Measurements from ENCODE around the gene STON2.

STON2 gene

DNA sequence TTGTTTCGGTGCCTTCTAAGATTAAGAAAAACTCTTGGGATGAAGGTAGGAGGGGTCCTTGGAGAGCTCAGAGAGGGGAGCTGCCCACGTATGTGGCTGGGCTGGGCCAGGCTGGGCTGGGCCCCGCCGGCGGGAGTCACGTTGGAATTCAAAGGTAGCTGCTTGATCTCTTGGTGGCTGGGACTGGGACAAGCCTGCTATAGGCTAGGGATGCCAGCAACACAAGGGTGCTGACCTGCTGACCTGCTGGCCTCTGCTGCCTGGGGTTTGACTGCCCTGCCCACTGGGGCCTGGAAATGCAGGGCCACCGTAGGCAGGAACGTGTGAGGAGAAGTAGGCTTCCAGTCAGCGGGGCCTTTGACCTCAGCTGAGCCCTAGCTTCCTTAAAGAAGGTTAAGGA, 126.6 kb downstream of the STON2 start:
- Histone ChIP-seq H2BK15ac (ENCODE audit: low read length) (no peak overlapping the region), H3K27me3 (ENCODE audit: control insufficient read depth in 3 of 3, insufficient read depth in 3 of 3, low read depth in 1 of 3, low read length in 3 of 3) (no peaks in the 10 kb centered on the region), H3K36me3 (replicated peaks in 1 of 2; ENCODE audit: control insufficient read depth in 2 of 2, insufficient read depth in 2 of 2, low read length in 2 of 2) (peaks cover 3 to 71% of the 10 kb centered on the region in 2 donors), H2BK12ac (ENCODE audit: low read length) (no peak overlapping the region), H3K79me1 (ENCODE audit: low read depth, low read length) (no peaks in the 10 kb centered on the region), H3K4ac (ENCODE audit: low read length) (no peak overlapping the region), H2AFZ (ENCODE audit: low read length) (no peak overlapping the region), H2BK120ac (ENCODE audit: low read depth, low read length) (no peak overlapping the region), H3K4me2 (ENCODE audit: insufficient read depth, low read length, poor library complexity, severe bottlenecking) (no peak overlapping the region), H4K8ac (ENCODE audit: low read depth, low read length) (no peak overlapping the region), H3K4me1 (ENCODE audit: control insufficient read depth in 2 of 2, insufficient read depth in 1 of 2, low read depth in 1 of 2, low read length in 2 of 2) (peaks cover 4 to 6% of the 10 kb centered on the region in 2 donors), H2AK5ac (ENCODE audit: low read depth, low read length) (no peak overlapping the region), H2BK5ac (ENCODE audit: low read length) (peak overlapping the region; percentile 30), H3K23ac (ENCODE audit: low read depth, low read length, poor library complexity) (no peak overlapping the region), H3K14ac (ENCODE audit: low read length) (no peak overlapping the region), H3K18ac (ENCODE audit: low read length) (peak overlapping the region; percentile 39), H3K9ac (ENCODE audit: low read depth, low read length, poor library complexity) (no peak overlapping the region), H3K4me3 (ENCODE audit: low read length in 2 of 2) (peak overlapping the region in 1 of 2 donors; percentile 28), H4K91ac (ENCODE audit: low read depth, low read length, poor library complexity) (no peak overlapping the region), H3K9me3 (replicated peaks in 1 of 2; ENCODE audit: control insufficient read depth in 2 of 2, insufficient read depth in 1 of 2, low read depth in 1 of 2, low read length in 2 of 2) (peaks cover 1 to 5% of the 10 kb centered on the region in 2 donors), H3K27ac (replicated peaks; ENCODE audit: low read length) (no peak overlapping the region)
- DNase-seq (ENCODE audit: low spot score): no peak
- WGBS, 2 donors (ENCODE audit: extremely low coverage in 2 of 2, insufficient read length in 2 of 2, insufficient replicate concordance in 1 of 2): no CpG with 5 or more reads among the region's 9 CpGs

DNA sequence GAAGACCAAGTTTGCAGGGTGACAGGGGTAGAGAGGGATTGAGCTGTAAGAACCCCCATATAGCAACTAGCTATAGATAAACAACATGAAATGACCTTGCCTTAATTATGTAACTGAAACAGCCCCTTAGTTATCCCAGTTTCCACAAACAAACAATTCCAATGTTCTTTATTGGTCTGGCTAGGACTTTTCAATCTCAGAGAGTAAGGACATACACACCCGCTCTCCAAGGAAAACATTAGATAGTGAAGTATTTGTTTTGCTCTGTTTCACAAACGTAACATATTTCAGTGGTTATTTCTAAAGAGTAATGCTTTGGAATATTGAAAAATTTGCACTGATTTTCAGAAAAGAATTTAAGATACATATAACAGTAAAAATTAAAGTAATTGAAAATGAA, 127.8 kb downstream of the STON2 start:
- H3K9me3 ChIP-seq (replicated peaks in 1 of 2; ENCODE audit: control insufficient read depth in 2 of 2, insufficient read depth in 1 of 2, low read depth in 1 of 2, low read length in 2 of 2): no peaks in the 10 kb centered on the region
- WGBS, 2 donors (ENCODE audit: extremely low coverage in 2 of 2, insufficient read length in 2 of 2, insufficient replicate concordance in 1 of 2): no CpG with 5 or more reads among the region's 2 CpGs
- H3K23ac ChIP-seq (ENCODE audit: low read depth, low read length, poor library complexity): no peak overlapping the region
- H3K18ac ChIP-seq (ENCODE audit: low read length): no peak overlapping the region
- H2AK5ac ChIP-seq (ENCODE audit: low read depth, low read length): no peak overlapping the region
- H3K4me3 ChIP-seq (ENCODE audit: low read length in 2 of 2): no peak overlapping the region
- no peak overlapping the region for H2AFZ ChIP-seq (ENCODE audit: low read length)
- DNase-seq (ENCODE audit: low spot score): no peak
- H3K36me3 ChIP-seq (replicated peaks in 1 of 2; ENCODE audit: control insufficient read depth in 2 of 2, insufficient read depth in 2 of 2, low read length in 2 of 2): peaks cover under 1 to 71% of the 10 kb centered on the region in 2 donors
- no peak overlapping the region for H2BK12ac ChIP-seq (ENCODE audit: low read length)
- H3K9ac ChIP-seq (ENCODE audit: low read depth, low read length, poor library complexity): no peak overlapping the region
- no peak overlapping the region for H3K27ac ChIP-seq (replicated peaks; ENCODE audit: low read length)
- no peak overlapping the region for H2BK5ac ChIP-seq (ENCODE audit: low read length)
- H3K4ac ChIP-seq (ENCODE audit: low read length): no peak overlapping the region
- no peak overlapping the region for H4K91ac ChIP-seq (ENCODE audit: low read depth, low read length, poor library complexity)
- H2BK15ac ChIP-seq (ENCODE audit: low read length): no peak overlapping the region
- H2BK120ac ChIP-seq (ENCODE audit: low read depth, low read length): no peak overlapping the region
- H3K14ac ChIP-seq (ENCODE audit: low read length): no peak overlapping the region
- H3K27me3 ChIP-seq (ENCODE audit: control insufficient read depth in 3 of 3, insufficient read depth in 3 of 3, low read depth in 1 of 3, low read length in 3 of 3): no peaks in the 10 kb centered on the region
- no peak overlapping the region for H4K8ac ChIP-seq (ENCODE audit: low read depth, low read length)
- no peak overlapping the region for H3K4me2 ChIP-seq (ENCODE audit: insufficient read depth, low read length, poor library complexity, severe bottlenecking)
- H3K4me1 ChIP-seq (ENCODE audit: control insufficient read depth in 2 of 2, insufficient read depth in 1 of 2, low read depth in 1 of 2, low read length in 2 of 2): peaks cover 4 to 6% of the 10 kb centered on the region in 2 donors
- H3K79me1 ChIP-seq (ENCODE audit: low read depth, low read length): no peaks in the 10 kb centered on the region

DNA sequence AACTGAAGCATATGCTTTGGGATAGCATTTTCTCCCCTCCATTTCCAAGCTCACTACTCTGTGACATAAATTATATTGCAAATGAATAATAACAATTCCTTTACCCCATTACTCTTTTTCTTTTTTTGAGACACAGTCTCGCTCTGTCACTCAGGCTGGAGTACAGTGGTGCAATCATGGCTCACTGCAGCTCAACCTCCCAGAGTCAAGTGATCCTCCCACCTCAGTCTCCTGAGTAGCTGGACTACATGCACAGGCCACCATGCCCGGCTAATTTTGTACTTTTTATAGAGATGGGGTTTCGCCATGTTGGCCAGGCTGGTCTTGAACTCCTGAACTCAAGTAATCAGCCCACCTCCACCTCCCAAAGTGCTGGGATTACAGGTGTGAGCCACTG, 130.1 kb downstream of the STON2 start:
- no CpG with 5 or more reads among the region's 3 CpGs for WGBS, 2 donors (ENCODE audit: extremely low coverage in 2 of 2, insufficient read length in 2 of 2, insufficient replicate concordance in 1 of 2)
- Histone ChIP-seq H3K79me1 (ENCODE audit: low read depth, low read length) (no peaks in the 10 kb centered on the region), H3K4ac (ENCODE audit: low read length) (no peak overlapping the region), H2BK120ac (ENCODE audit: low read depth, low read length) (no peak overlapping the region), H3K4me3 (ENCODE audit: low read length in 2 of 2) (no peak overlapping the region), H3K23ac (ENCODE audit: low read depth, low read length, poor library complexity) (no peak overlapping the region), H3K14ac (ENCODE audit: low read length) (no peak overlapping the region), H3K9ac (ENCODE audit: low read depth, low read length, poor library complexity) (no peak overlapping the region), H4K8ac (ENCODE audit: low read depth, low read length) (no peak overlapping the region), H3K27me3 (ENCODE audit: control insufficient read depth in 3 of 3, insufficient read depth in 3 of 3, low read depth in 1 of 3, low read length in 3 of 3) (no peaks in the 10 kb centered on the region), H3K9me3 (replicated peaks in 1 of 2; ENCODE audit: control insufficient read depth in 2 of 2, insufficient read depth in 1 of 2, low read depth in 1 of 2, low read length in 2 of 2) (no peaks in the 10 kb centered on the region), H2BK15ac (ENCODE audit: low read length) (no peak overlapping the region), H3K4me2 (ENCODE audit: insufficient read depth, low read length, poor library complexity, severe bottlenecking) (no peak overlapping the region), H4K91ac (ENCODE audit: low read depth, low read length, poor library complexity) (no peak overlapping the region), H2BK5ac (ENCODE audit: low read length) (no peak overlapping the region), H2AK5ac (ENCODE audit: low read depth, low read length) (no peak overlapping the region), H3K27ac (replicated peaks; ENCODE audit: low read length) (no peak overlapping the region), H3K4me1 (ENCODE audit: control insufficient read depth in 2 of 2, insufficient read depth in 1 of 2, low read depth in 1 of 2, low read length in 2 of 2) (peaks cover 0 to 4% of the 10 kb centered on the region in 2 donors), H2BK12ac (ENCODE audit: low read length) (no peak overlapping the region), H3K18ac (ENCODE audit: low read length) (no peak overlapping the region), H2AFZ (ENCODE audit: low read length) (no peak overlapping the region), H3K36me3 (replicated peaks in 1 of 2; ENCODE audit: control insufficient read depth in 2 of 2, insufficient read depth in 2 of 2, low read length in 2 of 2) (peaks cover 0 to 65% of the 10 kb centered on the region in 2 donors)
- no peak for DNase-seq (ENCODE audit: low spot score)

DNA sequence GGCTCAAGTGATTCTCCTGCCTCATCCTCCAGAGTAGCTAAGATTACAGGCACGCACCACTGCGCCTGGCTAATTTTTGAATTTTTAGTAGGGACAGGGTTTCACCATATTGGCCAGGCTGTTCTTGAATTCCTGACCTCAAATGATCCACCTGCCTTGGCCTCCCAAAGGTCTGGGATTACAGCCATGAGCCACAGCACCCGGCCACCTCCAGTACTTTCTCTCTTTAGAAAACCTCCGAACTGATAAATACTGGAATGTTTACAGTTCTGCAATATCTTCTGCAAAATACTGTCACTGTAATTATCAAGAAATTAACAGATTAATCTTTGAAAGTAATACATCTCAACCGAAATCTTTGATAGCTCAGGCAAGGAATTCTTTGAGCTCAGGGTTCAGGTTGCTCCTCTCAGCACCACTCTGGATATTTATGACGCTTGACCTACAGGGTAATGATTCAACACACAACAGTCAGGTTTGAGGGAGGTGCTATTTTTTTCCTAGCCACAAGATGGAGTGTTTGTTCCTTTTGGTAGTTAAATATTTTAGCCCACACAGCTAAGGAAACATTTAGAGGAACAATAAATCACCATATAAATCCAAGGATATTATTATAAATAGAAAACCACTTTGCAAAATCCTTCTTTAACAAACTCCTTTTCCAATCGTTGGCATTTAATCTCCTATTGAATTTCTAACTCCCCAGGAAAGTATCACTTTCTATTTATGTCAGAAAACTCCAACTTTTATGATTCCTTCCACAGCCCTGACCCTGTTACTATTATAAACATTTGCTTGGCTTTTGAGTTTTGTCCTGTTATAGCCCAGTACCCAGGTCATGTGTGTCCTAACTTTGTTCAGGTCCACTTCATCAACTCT, 130.8 kb downstream of the STON2 start:
- Histone ChIP-seq H4K91ac (ENCODE audit: low read depth, low read length, poor library complexity) (no peak overlapping the region), H3K4me3 (ENCODE audit: low read length in 2 of 2) (no peak overlapping the region), H2BK15ac (ENCODE audit: low read length) (no peak overlapping the region), H3K4me2 (ENCODE audit: insufficient read depth, low read length, poor library complexity, severe bottlenecking) (no peak overlapping the region), H2BK12ac (ENCODE audit: low read length) (no peak overlapping the region), H3K27ac (replicated peaks; ENCODE audit: low read length) (no peak overlapping the region), H3K79me1 (ENCODE audit: low read depth, low read length) (no peaks in the 10 kb centered on the region), H2BK5ac (ENCODE audit: low read length) (no peak overlapping the region), H2AK5ac (ENCODE audit: low read depth, low read length) (no peak overlapping the region), H4K8ac (ENCODE audit: low read depth, low read length) (no peak overlapping the region), H3K14ac (ENCODE audit: low read length) (no peak overlapping the region), H2BK120ac (ENCODE audit: low read depth, low read length) (no peak overlapping the region), H3K9me3 (replicated peaks in 1 of 2; ENCODE audit: control insufficient read depth in 2 of 2, insufficient read depth in 1 of 2, low read depth in 1 of 2, low read length in 2 of 2) (no peaks in the 10 kb centered on the region), H3K4me1 (ENCODE audit: control insufficient read depth in 2 of 2, insufficient read depth in 1 of 2, low read depth in 1 of 2, low read length in 2 of 2) (peaks cover under 1 to 4% of the 10 kb centered on the region in 2 donors), H3K23ac (ENCODE audit: low read depth, low read length, poor library complexity) (no peak overlapping the region), H3K36me3 (replicated peaks in 1 of 2; ENCODE audit: control insufficient read depth in 2 of 2, insufficient read depth in 2 of 2, low read length in 2 of 2) (peaks cover 0 to 62% of the 10 kb centered on the region in 2 donors), H3K9ac (ENCODE audit: low read depth, low read length, poor library complexity) (no peak overlapping the region), H3K27me3 (ENCODE audit: control insufficient read depth in 3 of 3, insufficient read depth in 3 of 3, low read depth in 1 of 3, low read length in 3 of 3) (no peaks in the 10 kb centered on the region), H3K18ac (ENCODE audit: low read length) (no peak overlapping the region), H3K4ac (ENCODE audit: low read length) (no peak overlapping the region), H2AFZ (ENCODE audit: low read length) (no peak overlapping the region)
- no CpG with 5 or more reads among the region's 7 CpGs for WGBS, 2 donors (ENCODE audit: extremely low coverage in 2 of 2, insufficient read length in 2 of 2, insufficient replicate concordance in 1 of 2)
- peak; percentile 53 for DNase-seq (ENCODE audit: low spot score)
